K562 (cell line): Measurements from ENCODE around the gene SREBF1. TPM values are rescaled to one million over a fixed set of nuclear protein-coding genes. Genes with fewer than 3 reads are reported as not detected.

Source experiments
- AFF4 ChIP-seq: sonication (generic); formaldehyde crosslinking; IDR thresholded peaks from 2 replicates; pipeline ENCODE4 v1.8.0; 2023; ENCODE audit warnings: mild to moderate bottlenecking, missing genetic modification reagents
- CHD2 ChIP-seq: IDR thresholded peaks from 2 replicates; pipeline ENCODE4 v1.6.1; 2011; ENCODE audit warnings: low read depth, low read length
- CREM ChIP-seq: IDR thresholded peaks from 2 replicates; pipeline ENCODE4 v1.6.1; 2014; ENCODE audit warnings: antibody characterized with exemption, low read depth
- CTBP1 ChIP-seq: fragments of 450-650 bp; IDR thresholded peaks from 2 replicates; pipeline ENCODE4 v1.6.1; 2016; ENCODE audit warnings: borderline replicate concordance
- E2F3 ChIP-seq: fragments of 250-450 bp; sonication (Bioruptor Pico); IDR thresholded peaks from 2 replicates; pipeline ENCODE4 v1.4.0; 2020; ENCODE audit warnings: mild to moderate bottlenecking
- E4F1 ChIP-seq: fragments of 250-450 bp; sonication (Bioruptor Pico); IDR thresholded peaks from 2 replicates; pipeline ENCODE4 v1.5.0; 2021; ENCODE audit warnings: mild to moderate bottlenecking, borderline replicate concordance
- EGR1 ChIP-seq: fragments of 450-650 bp; conservative IDR thresholded peaks from 2 replicates; pipeline ENCODE4 v1.6.1; 2017; ENCODE audit warnings: mild to moderate bottlenecking
- ELF1 ChIP-seq: fragments of 200-800 bp; sonication (Bioruptor generic); IDR thresholded peaks from 2 replicates; pipeline ENCODE4 v1.6.1; 2016; ENCODE audit warnings: missing genetic modification characterization, missing compliant biosample characterization
- ETV6 ChIP-seq, 3 experiments: fragments of 150-350 bp in 1 of 3; sonication (generic) in 1 of 3; formaldehyde crosslinking in 1 of 3; IDR thresholded peaks; 2 replicates each; pipeline versions ENCODE4 v1.6.1 to v1.8.0; 2014 to 2022; ENCODE audit warnings: borderline replicate concordance in 2 of 3, low read depth in 2 of 3, antibody characterized with exemption in 1 of 3, low read length in 1 of 3, mild to moderate bottlenecking in 1 of 3, missing genetic modification reagents in 1 of 3
- FOXA3 ChIP-seq, 2 experiments: fragments of 450-650 bp in 1 of 2; sonication (generic) in 1 of 2; formaldehyde crosslinking; IDR thresholded peaks in 1 of 2; conservative IDR thresholded peaks in 1 of 2; 2 replicates each; pipeline versions ENCODE4 v1.4.0 to v1.8.0; 2020 to 2022; ENCODE audit warnings: mild to moderate bottlenecking in 2 of 2, missing genetic modification reagents in 1 of 2
- NFRKB ChIP-seq: fragments of 450-650 bp; IDR thresholded peaks from 2 replicates; pipeline ENCODE4 v1.6.1; 2016; ENCODE audit warnings: low read depth
- POLR2A ChIP-seq: fragments of 450-650 bp; conservative IDR thresholded peaks from 2 replicates; pipeline ENCODE4 v1.6.1; 2016
- POLR2AphosphoS5 ChIP-seq: IDR thresholded peaks from 2 replicates; pipeline ENCODE4 v1.6.1; 2011; ENCODE audit warnings: mild to moderate bottlenecking, low read depth, low read length, moderate library complexity; ENCODE audit not compliant: control insufficient read depth, insufficient read depth
- RAD21 ChIP-seq, 2 experiments: fragments of 250-450 bp in 1 of 2; fragments of 450-650 bp in 1 of 2; sonication (Bioruptor Pico) in 1 of 2; formaldehyde crosslinking in 1 of 2; IDR thresholded peaks in 1 of 2; conservative IDR thresholded peaks in 1 of 2; 2 replicates each; pipeline versions ENCODE4 v1.4.0 to v1.8.0; 2020 to 2022; ENCODE audit warnings: mild to moderate bottlenecking in 2 of 2, moderate library complexity in 1 of 2
- RNF2 ChIP-seq: sonication (generic); IDR thresholded peaks from 2 replicates; pipeline ENCODE4 v1.6.1; 2016
- SMAD1 ChIP-seq: fragments of 150-350 bp; IDR thresholded peaks from 2 replicates; pipeline ENCODE4 v1.6.1; 2014; ENCODE audit warnings: low read length, low read depth; ENCODE audit not compliant: partially characterized antibody
- SMARCE1 ChIP-seq: fragments of 450-650 bp; IDR thresholded peaks from 2 replicates; pipeline ENCODE4 v1.7.1; 2016; ENCODE audit warnings: mild to moderate bottlenecking
- TFAM ChIP-seq: fragments of 250-450 bp; sonication (Bioruptor Pico); conservative IDR thresholded peaks from 2 replicates; pipeline ENCODE4 v1.5.0; 2021; ENCODE audit warnings: mild to moderate bottlenecking, moderate library complexity
- XRCC4 ChIP-seq: IDR thresholded peaks from one replicate; pipeline ENCODE4 v1.6.1; 2011; ENCODE audit not compliant: insufficient read depth, insufficient read length; ENCODE audit errors: extremely low read depth
- ZBTB9 ChIP-seq: fragments of 450-650 bp; formaldehyde crosslinking; IDR thresholded peaks from 2 replicates; pipeline ENCODE4 v1.4.0; 2020; ENCODE audit warnings: mild to moderate bottlenecking, moderate library complexity
- ZNF76 ChIP-seq: fragments of 250-450 bp; sonication (Bioruptor Pico); IDR thresholded peaks from 2 replicates; pipeline ENCODE4 v1.4.0; 2020; ENCODE audit warnings: mild to moderate bottlenecking, moderate library complexity, borderline replicate concordance
- polyA plus RNA-seq, 8 experiments: library from polyadenylated mRNA; depleted of rRNA in 4 of 8; stranded (reverse) in 5 of 8; unstranded in 3 of 8; fragments of >200 nt; fragmentation: Nextera tagmentation in 2 of 8; fragmentation: Illumina TruSeq in 1 of 8; extraction: Ambion mirVana in 2 of 8; extraction: Trizol in 1 of 8; gene quantifications; 2 replicates each; pipeline versions ENCODE4 v1.2.1 to v1.2.3, GENCODE V29; 2011 to 2014; ENCODE audit warnings: inconsistent platforms in 1 of 8, missing spikeins in 1 of 8
- total RNA-seq, 7 experiments: library from RNA; depleted of rRNA in 6 of 7; stranded (reverse); fragments of >200 nt in 6 of 7; fragmentation: Illumina TruSeq in 2 of 7; extraction: Trizol in 2 of 7; gene quantifications; 2 replicates each; pipeline versions ENCODE4 v1.2.1 to v1.2.3, GENCODE V29; 2011 to 2021; ENCODE audit warnings: low replicate concordance in 1 of 7

Gene SREBF1
- total and polyA plus RNA-seq, 9 of the 15 experiments (the other 6 are each of a cell fraction or from before 2014, with no cell fraction given), result 1.6 to 169 (median 69.4) TPM

GRCh38 chr17:17836250-17836817, 452 bp downstream of the SREBF1 start (continued):
- TF ChIP-seq RAD21 (CRISPR knock-in tag; conservative IDR thresholded peaks at IDR 0.05 in 1 of 2, IDR thresholded peaks at IDR 0.05 in 1 of 2), result no peak
- peak; percentile 87 for TF ChIP-seq POLR2AphosphoS5
- no peak for TF ChIP-seq XRCC4
- no peak for TF ChIP-seq EGR1
- peak; percentile 22; the same call in 1 of the 2 replicates for TF ChIP-seq ZBTB9 (CRISPR knock-in tag)
- TF ChIP-seq SMAD1, result peak; percentile 92
- TF ChIP-seq ZNF76 (CRISPR knock-in tag), result 0 out of 2 replicates have a peak, but pooled peaks have one; percentile 22
- TF ChIP-seq RNF2, result peak; percentile 72; the same call in 1 of the 2 replicates
- TF ChIP-seq POLR2A, result peak; percentile 93
- TF ChIP-seq E4F1 (CRISPR knock-in tag), result no peak
- 0 out of 4 replicates have a peak, but pooled peaks of 1 of the 2 experiments have one; percentile 4 for TF ChIP-seq ETV6 (IDR thresholded peaks at IDR 0.05; ENCODE audit: borderline replicate concordance in 1 of 2, low read depth in 2 of 2, low read length in 1 of 2)
- TF ChIP-seq ETV6 (CRISPR knock-in tag; IDR thresholded peaks at IDR 0.05; ENCODE audit: borderline replicate concordance), result no peak
- TF ChIP-seq NFRKB, result peak; percentile 12; the same call in 1 of the 2 replicates
- TF ChIP-seq CREM, result peak; percentile 91
- TF ChIP-seq AFF4, result peak; percentile 98
- 0 out of 2 replicates have a peak, but pooled peaks have one; percentile 10 for TF ChIP-seq CTBP1
- TF ChIP-seq E2F3, result 0 out of 2 replicates have a peak, but pooled peaks have one; percentile 7
- TF ChIP-seq SMARCE1, result no peak; the same call in 1 of the 2 replicates
- peak; percentile 70 for TF ChIP-seq CHD2
- no peak for TF ChIP-seq TFAM (CRISPR knock-in tag)
- no peak for TF ChIP-seq ELF1
- TF ChIP-seq FOXA3 (CRISPR knock-in tag; conservative IDR thresholded peaks at IDR 0.05 in 1 of 2, IDR thresholded peaks at IDR 0.05 in 1 of 2), result no peak
